PFSK-1 (cell line): Measurements from ENCODE around the gene NCAM2.

Experiments
- FOXP2 ChIP-seq: optimal IDR thresholded peaks from 2 replicates; pipeline ENCODE3; 2011; ENCODE audit warnings: borderline replicate concordance, control low read depth, inconsistent platforms; ENCODE audit not compliant: insufficient read depth; ENCODE audit errors: extremely low read length, extremely low read depth
- POLR2AphosphoS5 ChIP-seq: IDR thresholded peaks from 2 replicates; pipeline ENCODE4 v1.6.1; 2012; ENCODE audit warnings: low read depth, mild to moderate bottlenecking, control low read depth, low read length, moderate library complexity
- REST ChIP-seq, 2 experiments: IDR thresholded peaks; 2 replicates each; pipeline versions ENCODE4 v1.6.1 to v1.8.0; 2011 to 2012; ENCODE audit warnings: low read depth in 2 of 2, low read length in 2 of 2, control low read depth in 1 of 2, inconsistent platforms in 1 of 2, mild to moderate bottlenecking in 1 of 2, moderate library complexity in 1 of 2; ENCODE audit not compliant: insufficient read depth in 1 of 2
- SIN3A ChIP-seq: IDR thresholded peaks from 2 replicates; pipeline ENCODE4 v1.6.1; 2012; ENCODE audit warnings: mild to moderate bottlenecking, low read length, moderate library complexity, borderline replicate concordance; ENCODE audit not compliant: insufficient read depth
- TAF1 ChIP-seq: IDR thresholded peaks from 2 replicates; pipeline ENCODE4 v1.6.1; 2012; ENCODE audit warnings: low read length, control low read depth, borderline replicate concordance; ENCODE audit not compliant: insufficient read depth

NCAM2 gene

DNA sequence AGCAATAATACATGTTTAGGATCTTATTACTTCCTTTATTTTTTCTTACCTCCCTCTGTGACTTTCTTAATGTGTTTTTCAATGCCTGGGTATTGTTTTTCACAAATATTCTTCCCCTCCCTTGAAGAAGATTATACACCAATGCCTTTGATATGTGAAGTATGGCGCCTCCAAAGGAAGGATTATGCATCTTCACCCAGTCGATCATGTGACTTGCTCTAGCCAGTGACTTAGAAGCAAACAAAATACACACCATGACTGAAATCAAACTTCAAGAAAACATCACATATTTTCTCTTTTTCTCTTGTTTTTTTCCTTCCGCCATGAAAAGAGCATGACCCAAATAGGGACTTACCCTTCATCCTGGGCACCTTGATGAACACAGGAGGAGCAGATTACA is 297.1 kb downstream of the NCAM2 start:
- TF ChIP-seq FOXP2, result no peak

GRCh38 chr21:21297211-21297610 is 299.0 kb downstream of the NCAM2 start:
- TF ChIP-seq REST (IDR thresholded peaks at IDR 0.05; ENCODE audit: insufficient read depth in 1 of 2, low read depth in 2 of 2, low read length in 2 of 2), result no peak
- no peak for TF ChIP-seq TAF1
- no peak for TF ChIP-seq POLR2AphosphoS5
- TF ChIP-seq SIN3A, result no peak
- no peak for TF ChIP-seq FOXP2

GRCh38 chr21:21301013-21301412 is 302.8 kb downstream of the NCAM2 start:
- TF ChIP-seq POLR2AphosphoS5 (no peak), TAF1 (no peak), SIN3A (no peak), FOXP2 (no peak), REST (IDR thresholded peaks at IDR 0.05; ENCODE audit: insufficient read depth in 1 of 2, low read depth in 2 of 2, low read length in 2 of 2) (no peak)

- TF ChIP-seq TAF1 (no peak), REST (IDR thresholded peaks at IDR 0.05; ENCODE audit: insufficient read depth in 1 of 2, low read depth in 2 of 2, low read length in 2 of 2) (no peak), SIN3A (no peak), FOXP2 (no peak), POLR2AphosphoS5 (no peak)
Observed at GRCh38 chr21:21309510-21309909, 311.3 kb downstream of the NCAM2 start.

- TF ChIP-seq POLR2AphosphoS5 (no peak), SIN3A (no peak), REST (IDR thresholded peaks at IDR 0.05; ENCODE audit: insufficient read depth in 1 of 2, low read depth in 2 of 2, low read length in 2 of 2) (no peak), TAF1 (no peak), FOXP2 (no peak)
Observed at GRCh38 chr21:21324297-21324696, 326.1 kb downstream of the NCAM2 start.

- TF ChIP-seq TAF1 (no peak), REST (IDR thresholded peaks at IDR 0.05; ENCODE audit: insufficient read depth in 1 of 2, low read depth in 2 of 2, low read length in 2 of 2) (no peak), POLR2AphosphoS5 (no peak), SIN3A (no peak), FOXP2 (no peak)
Observed at GRCh38 chr21:21332492-21332891, 334.3 kb downstream of the NCAM2 start.
